Measurements from ENCODE around the gene ARHGEF2. TPM values are rescaled to one million over a fixed set of nuclear protein-coding genes. Genes with fewer than 3 reads are reported as not detected.

The ARHGEF2 gene
- total and polyA plus RNA-seq, 9 of the 15 experiments (the other 6 are each of a cell fraction or from before 2014, with no cell fraction given), result 7.1 to 162 (median 62.2) TPM

GRCh38 chr1:155966750-155967149, 11.6 kb downstream of the ARHGEF2 start (continued):
- no peak for TF ChIP-seq ELK3 (CRISPR knock-in tag; IDR thresholded peaks at IDR 0.05)
- no peak for TF ChIP-seq ZNF407 (IDR thresholded peaks at IDR 0.05; ENCODE audit: low read depth)
- TF ChIP-seq HOMEZ (CRISPR knock-in tag; IDR thresholded peaks at IDR 0.05), result no peak
- no peak for TF ChIP-seq GTF2A2 (tag; IDR thresholded peaks at IDR 0.05)
- no peak for TF ChIP-seq RFX7 (CRISPR knock-in tag; IDR thresholded peaks at IDR 0.05)

Measured in K562 (cell line).